ENCODE results near the gene VPS8. TPM values are rescaled to one million over a fixed set of nuclear protein-coding genes. Genes with fewer than 3 reads are reported as not detected.

Gene VPS8
- total RNA-seq = 10 to 100 TPM; 13.2 to 18.4 (median 17.6) TPM

- Mint-ChIP-seq H3K4me3 (peak within 1 kb of the TSS; percentile 99), H3K27me3 (ENCODE audit: low read depth) (peaks cover 2% of the 10 kb centered on the region), H3K36me3 (ENCODE audit: insufficient read depth) (peaks cover 4% of the 10 kb centered on the region), H3K4me1 (ENCODE audit: low read depth) (peaks cover 47% of the 10 kb centered on the region), H3K9me3 (no peaks in the 10 kb centered on the region)
- DNase-seq (peak; percentile 95), ATAC-seq (peak; percentile 89 to 90)
Observed at GRCh38 chr3:184811999-184812661, at the start of gene VPS8. TSS of gene VPS8 (plus strand) at chr3:184812166. CDS start at chr3:184824633, 12,467 bp downstream.

GRCh38 chr3:184764191-184764590, 47.8 kb upstream of the VPS8 start:
- no peak overlapping the region for H3K4me3 Mint-ChIP-seq
- no peak for DNase-seq
- no peak for ATAC-seq
- no peaks in the 10 kb centered on the region for H3K9me3 Mint-ChIP-seq
- peaks cover 13% of the 10 kb centered on the region for H3K27me3 Mint-ChIP-seq (ENCODE audit: low read depth)
- H3K36me3 Mint-ChIP-seq (ENCODE audit: insufficient read depth) = no peaks in the 10 kb centered on the region
- H3K4me1 Mint-ChIP-seq (ENCODE audit: low read depth) = no peaks in the 10 kb centered on the region

- ATAC-seq = no peak
- H3K9me3 Mint-ChIP-seq = no peaks in the 10 kb centered on the region
- peaks cover 11% of the 10 kb centered on the region for H3K27me3 Mint-ChIP-seq (ENCODE audit: low read depth)
- no peaks in the 10 kb centered on the region for H3K36me3 Mint-ChIP-seq (ENCODE audit: insufficient read depth)
- no peaks in the 10 kb centered on the region for H3K4me1 Mint-ChIP-seq (ENCODE audit: low read depth)
- no peak for DNase-seq
- H3K4me3 Mint-ChIP-seq = no peak overlapping the region
Observed at GRCh38 chr3:184765047-184765729, 46.8 kb upstream of the VPS8 start.

- ATAC-seq (no peak), DNase-seq (no peak)
- no peaks in the 10 kb centered on the region for H3K4me1 Mint-ChIP-seq (ENCODE audit: low read depth)
- H3K36me3 Mint-ChIP-seq (ENCODE audit: insufficient read depth) = no peaks in the 10 kb centered on the region
- no peak overlapping the region for H3K4me3 Mint-ChIP-seq
- H3K9me3 Mint-ChIP-seq = no peaks in the 10 kb centered on the region
- peaks cover 11% of the 10 kb centered on the region for H3K27me3 Mint-ChIP-seq (ENCODE audit: low read depth)
Observed at GRCh38 chr3:184765730-184766074, 46.3 kb upstream of the VPS8 start.

- Mint-ChIP-seq H3K36me3 (ENCODE audit: insufficient read depth) (no peaks in the 10 kb centered on the region), H3K4me1 (ENCODE audit: low read depth) (no peaks in the 10 kb centered on the region), H3K9me3 (no peaks in the 10 kb centered on the region), H3K4me3 (no peak overlapping the region), H3K27me3 (ENCODE audit: low read depth) (peaks cover 14% of the 10 kb centered on the region)
- no peak for ATAC-seq
- no peak for DNase-seq
Observed at GRCh38 chr3:184766555-184767261, 45.3 kb upstream of the VPS8 start.

GRCh38 chr3:184767377-184767776, 44.6 kb upstream of the VPS8 start:
- Mint-ChIP-seq H3K4me3 (no peak overlapping the region), H3K27me3 (ENCODE audit: low read depth) (peaks cover 16% of the 10 kb centered on the region), H3K4me1 (ENCODE audit: low read depth) (no peaks in the 10 kb centered on the region), H3K9me3 (no peaks in the 10 kb centered on the region), H3K36me3 (ENCODE audit: insufficient read depth) (no peaks in the 10 kb centered on the region)
- DNase-seq (no peak), ATAC-seq (no peak)

- Mint-ChIP-seq H3K9me3 (no peaks in the 10 kb centered on the region), H3K4me1 (ENCODE audit: low read depth) (no peaks in the 10 kb centered on the region), H3K4me3 (no peak overlapping the region), H3K36me3 (ENCODE audit: insufficient read depth) (no peaks in the 10 kb centered on the region), H3K27me3 (ENCODE audit: low read depth) (peaks cover 16% of the 10 kb centered on the region)
- ATAC-seq = no peak
- no peak for DNase-seq
Observed at GRCh38 chr3:184769382-184770170, 42.4 kb upstream of the VPS8 start.

- DNase-seq = no peak
- Mint-ChIP-seq H3K4me3 (no peak overlapping the region), H3K36me3 (ENCODE audit: insufficient read depth) (no peaks in the 10 kb centered on the region), H3K27me3 (ENCODE audit: low read depth) (peaks cover 17% of the 10 kb centered on the region), H3K4me1 (ENCODE audit: low read depth) (no peaks in the 10 kb centered on the region), H3K9me3 (no peaks in the 10 kb centered on the region)
- no peak for ATAC-seq
Observed at GRCh38 chr3:184770541-184770940, 41.4 kb upstream of the VPS8 start.

- no peaks in the 10 kb centered on the region for H3K4me1 Mint-ChIP-seq (ENCODE audit: low read depth)
- no peaks in the 10 kb centered on the region for H3K36me3 Mint-ChIP-seq (ENCODE audit: insufficient read depth)
- peaks cover 18% of the 10 kb centered on the region for H3K27me3 Mint-ChIP-seq (ENCODE audit: low read depth)
- H3K4me3 Mint-ChIP-seq = no peak overlapping the region
- no peak for ATAC-seq
- H3K9me3 Mint-ChIP-seq = no peaks in the 10 kb centered on the region
- DNase-seq = no peak
Observed at GRCh38 chr3:184771301-184772127, 40.5 kb upstream of the VPS8 start.

GRCh38 chr3:184772667-184773272, 39.2 kb upstream of the VPS8 start:
- DNase-seq (no peak), ATAC-seq (no peak)
- Mint-ChIP-seq H3K36me3 (ENCODE audit: insufficient read depth) (no peaks in the 10 kb centered on the region), H3K4me3 (no peak overlapping the region), H3K9me3 (no peaks in the 10 kb centered on the region), H3K4me1 (ENCODE audit: low read depth) (peaks cover 1% of the 10 kb centered on the region), H3K27me3 (ENCODE audit: low read depth) (peaks cover 13% of the 10 kb centered on the region)

GRCh38 chr3:184773283-184774186, 38.4 kb upstream of the VPS8 start:
- Mint-ChIP-seq H3K4me1 (ENCODE audit: low read depth) (peaks cover 1% of the 10 kb centered on the region), H3K4me3 (no peak overlapping the region), H3K27me3 (ENCODE audit: low read depth) (peaks cover 18% of the 10 kb centered on the region), H3K36me3 (ENCODE audit: insufficient read depth) (no peaks in the 10 kb centered on the region), H3K9me3 (no peaks in the 10 kb centered on the region)
- DNase-seq = no peak
- no peak for ATAC-seq

GRCh38 chr3:184776916-184777315, 35.0 kb upstream of the VPS8 start:
- ATAC-seq = no peak
- Mint-ChIP-seq H3K27me3 (ENCODE audit: low read depth) (peaks cover 25% of the 10 kb centered on the region), H3K4me1 (ENCODE audit: low read depth) (peaks cover 1% of the 10 kb centered on the region), H3K4me3 (no peak overlapping the region), H3K9me3 (no peaks in the 10 kb centered on the region), H3K36me3 (ENCODE audit: insufficient read depth) (no peaks in the 10 kb centered on the region)
- no peak for DNase-seq

Measured in activated T-cell treated with anti-CD3 and anti-CD28 coated beads, Interleukin-2, amount 50 U/mL, for 4 hours (primary cell).